Stimulated activated naive B cell treated with anti-CD40 and anti-IgM and Interleukin-4, amounts not matched to agents 10 μg/mL and 1 μg/mL and 100 μg/mL, for 72 hours (primary cell): ENCODE results near the gene WBP11.

Source experiments
- ATAC-seq, 2 donors: fragments of 150-1000 bp; cut with Tn5 transposase; replicated peaks; 2 replicates each; pipeline ENCODE4 v1.10.0; 2021; ENCODE audit warnings: moderate library complexity in 1 of 2
- DNase-seq: peaks from one replicate; pipeline ENCODE4 v3.0.0; 2021
- H3K27ac Mint-ChIP-seq: one replicate; pipeline ENCODE4 v1.8.0; 2022; ENCODE audit warnings: mild to moderate bottlenecking, mixed read lengths
- H3K27me3 Mint-ChIP-seq, 2 donors: one replicate each; pipeline ENCODE4 v1.8.0; 2022; ENCODE audit warnings: mixed read lengths in 2 of 2
- H3K36me3 Mint-ChIP-seq, 2 donors: one replicate each; pipeline ENCODE4 v1.8.0; 2022; ENCODE audit warnings: mixed read lengths in 2 of 2, mild to moderate bottlenecking in 1 of 2
- H3K4me1 Mint-ChIP-seq, 2 donors: one replicate each; pipeline ENCODE4 v1.8.0; 2022; ENCODE audit warnings: mixed read lengths in 2 of 2, mild to moderate bottlenecking in 1 of 2
- H3K4me3 Mint-ChIP-seq, 2 donors: one replicate each; pipeline ENCODE4 v1.8.0; 2022; ENCODE audit warnings: mild to moderate bottlenecking in 2 of 2, mixed read lengths in 2 of 2, moderate library complexity in 1 of 2
- H3K9me3 Mint-ChIP-seq, 2 donors: one replicate each; pipeline ENCODE4 v1.8.0; 2022; ENCODE audit warnings: mixed read lengths in 2 of 2, mild to moderate bottlenecking in 1 of 2

WBP11 gene

GRCh38 chr12:14836336-14837210, 33.3 kb upstream of the WBP11 start:
- H3K4me1 Mint-ChIP-seq = peaks cover 4 to 5% of the 10 kb centered on the region in 2 donors
- no peak overlapping the region for H3K4me3 Mint-ChIP-seq
- DNase-seq (no peak), ATAC-seq (no peak)
- no peaks in the 10 kb centered on the region for H3K9me3 Mint-ChIP-seq
- H3K27me3 Mint-ChIP-seq = peaks cover 5 to 14% of the 10 kb centered on the region in 2 donors
- peaks cover 0 to 4% of the 10 kb centered on the region in 2 donors for H3K36me3 Mint-ChIP-seq
- no peak overlapping the region for H3K27ac Mint-ChIP-seq

DNA sequence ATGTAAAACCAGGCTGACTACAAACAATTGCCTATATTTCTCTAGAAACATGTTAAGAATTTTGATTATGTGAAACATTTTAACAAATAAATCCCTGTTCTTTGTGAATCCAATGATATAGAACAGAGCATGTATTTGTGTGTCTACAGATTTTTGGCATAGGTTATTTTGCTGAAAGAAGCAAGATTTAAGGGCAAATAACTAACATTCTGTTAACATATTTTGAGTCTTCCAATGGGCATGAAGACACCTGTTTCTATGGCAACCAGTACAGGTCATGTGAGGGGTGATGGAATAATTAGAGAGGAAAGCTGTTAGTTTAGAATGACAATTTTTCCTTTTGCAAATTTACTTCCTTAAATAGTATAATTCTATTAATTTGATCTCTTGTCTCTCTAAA, 31.2 kb upstream of the WBP11 start:
- Mint-ChIP-seq H3K27ac (no peak overlapping the region), H3K4me1 (peaks cover 0 to 4% of the 10 kb centered on the region in 2 donors), H3K9me3 (no peaks in the 10 kb centered on the region), H3K4me3 (no peak overlapping the region), H3K36me3 (peaks cover 0 to 5% of the 10 kb centered on the region in 2 donors), H3K27me3 (peaks cover 5 to 14% of the 10 kb centered on the region in 2 donors)
- DNase-seq = no peak
- ATAC-seq = no peak

- Mint-ChIP-seq H3K36me3 (peaks cover 0 to 5% of the 10 kb centered on the region in 2 donors), H3K4me1 (peaks cover 0 to 4% of the 10 kb centered on the region in 2 donors), H3K27ac (no peak overlapping the region), H3K9me3 (no peaks in the 10 kb centered on the region), H3K27me3 (peaks cover 5 to 14% of the 10 kb centered on the region in 2 donors), H3K4me3 (no peak overlapping the region)
- no peak for DNase-seq
- ATAC-seq = no peak
These were observed 30.7 kb upstream of the WBP11 start for GRCh38 chr12:14833952-14834351.

- DNase-seq (no peak), ATAC-seq (no peak)
- H3K9me3 Mint-ChIP-seq = no peaks in the 10 kb centered on the region
- no peak overlapping the region for H3K4me3 Mint-ChIP-seq
- peaks cover 0 to 5% of the 10 kb centered on the region in 2 donors for H3K36me3 Mint-ChIP-seq
- H3K4me1 Mint-ChIP-seq = peaks cover 0 to 4% of the 10 kb centered on the region in 2 donors
- no peak overlapping the region for H3K27ac Mint-ChIP-seq
- H3K27me3 Mint-ChIP-seq = peaks cover 5 to 11% of the 10 kb centered on the region in 2 donors
These were observed 30.1 kb upstream of the WBP11 start for GRCh38 chr12:14833336-14833735.

DNA sequence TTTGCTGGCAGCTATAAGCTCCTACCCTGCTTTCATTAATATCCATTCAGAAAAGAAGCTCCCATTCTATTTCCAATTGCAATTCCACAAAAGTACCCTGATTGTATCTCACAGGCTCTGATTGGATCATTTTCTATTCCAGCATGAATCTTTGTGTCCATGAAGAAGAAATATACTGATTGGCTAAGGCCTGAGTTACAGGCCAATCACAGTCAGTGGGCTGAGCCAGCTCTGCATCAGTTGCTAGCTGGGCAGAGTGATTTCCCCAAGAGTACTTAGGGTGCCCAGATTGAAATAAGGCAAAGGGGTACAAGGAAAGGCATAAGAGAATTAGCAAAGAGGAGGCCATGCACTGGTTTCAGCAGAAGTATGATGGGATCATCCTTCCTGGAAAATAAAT, 25.6 kb upstream of the WBP11 start:
- Mint-ChIP-seq H3K9me3 (no peaks in the 10 kb centered on the region), H3K4me3 (no peak overlapping the region), H3K27ac (no peak overlapping the region), H3K4me1 (no peaks in the 10 kb centered on the region), H3K36me3 (peaks cover 0 to 5% of the 10 kb centered on the region in 2 donors), H3K27me3 (peaks cover 3 to 7% of the 10 kb centered on the region in 2 donors)
- ATAC-seq = peak; percentile 66 to 68
- no peak for DNase-seq

DNA sequence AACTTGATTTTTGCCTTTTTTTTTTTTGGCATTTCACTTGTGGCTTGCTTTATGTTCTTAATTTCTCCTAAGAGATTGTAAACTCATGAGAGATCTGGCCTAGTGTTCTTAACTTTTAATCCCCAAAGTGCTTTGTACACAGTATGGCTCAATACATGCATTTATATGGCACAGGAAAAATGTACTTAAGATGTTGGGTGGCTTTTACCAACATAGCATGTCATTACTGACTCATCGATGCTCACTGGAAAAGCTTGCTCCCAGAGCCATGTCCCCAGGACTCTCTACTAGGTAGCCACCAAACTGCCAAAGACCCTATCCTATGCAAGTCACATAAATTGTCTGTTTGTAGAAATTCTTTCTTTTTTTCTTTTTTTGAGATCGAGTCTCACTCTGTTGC, 23.8 kb upstream of the WBP11 start:
- DNase-seq = no peak
- H3K27me3 Mint-ChIP-seq = peaks cover 0 to 3% of the 10 kb centered on the region in 2 donors
- H3K9me3 Mint-ChIP-seq = no peaks in the 10 kb centered on the region
- H3K4me1 Mint-ChIP-seq = no peaks in the 10 kb centered on the region
- H3K27ac Mint-ChIP-seq = no peak overlapping the region
- peaks cover under 1 to 5% of the 10 kb centered on the region in 2 donors for H3K36me3 Mint-ChIP-seq
- no peak overlapping the region for H3K4me3 Mint-ChIP-seq
- ATAC-seq = no peak

GRCh38 chr12:14826491-14826890, 23.2 kb upstream of the WBP11 start:
- ATAC-seq (no peak), DNase-seq (no peak)
- Mint-ChIP-seq H3K9me3 (no peaks in the 10 kb centered on the region), H3K27ac (no peak overlapping the region), H3K4me3 (no peak overlapping the region), H3K27me3 (no peaks in the 10 kb centered on the region), H3K36me3 (peaks cover 1% of the 10 kb centered on the region in 2 donors), H3K4me1 (no peaks in the 10 kb centered on the region)

GRCh38 chr12:14825256-14825655, 22.0 kb upstream of the WBP11 start:
- peaks cover 1 to 3% of the 10 kb centered on the region in 2 donors for H3K36me3 Mint-ChIP-seq
- no peaks in the 10 kb centered on the region for H3K27me3 Mint-ChIP-seq
- no peaks in the 10 kb centered on the region for H3K4me1 Mint-ChIP-seq
- H3K9me3 Mint-ChIP-seq = no peaks in the 10 kb centered on the region
- ATAC-seq (no peak), DNase-seq (no peak)
- no peak overlapping the region for H3K27ac Mint-ChIP-seq
- H3K4me3 Mint-ChIP-seq = no peak overlapping the region

DNA sequence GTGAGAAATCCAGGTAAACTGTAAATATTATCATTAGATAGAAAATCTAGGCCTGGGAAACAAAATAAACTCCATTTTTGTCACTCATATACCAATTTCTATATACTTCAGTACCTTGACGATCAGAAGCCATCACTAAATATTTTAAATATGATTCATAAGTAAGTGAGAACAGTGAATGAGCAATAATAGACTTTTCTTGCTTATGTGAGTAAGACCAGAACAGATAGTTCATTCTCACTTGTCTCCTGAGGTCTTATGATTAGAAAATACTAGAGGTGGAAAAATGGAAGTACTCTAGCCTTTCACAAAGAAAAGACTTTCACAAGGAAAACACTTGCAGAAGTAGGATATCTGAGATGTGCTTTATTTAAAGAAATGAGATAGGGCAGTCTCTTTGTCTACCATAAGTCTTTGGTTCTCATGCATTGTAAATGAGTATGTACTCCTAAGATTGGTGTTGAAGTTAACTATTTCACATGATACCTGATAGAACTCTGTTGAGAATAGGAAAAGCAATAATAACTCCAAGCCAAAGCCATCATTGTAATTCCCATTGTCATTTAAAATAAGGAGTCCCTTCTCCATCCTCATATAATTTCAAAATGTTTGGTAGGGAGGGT, 20.8 kb upstream of the WBP11 start:
- Mint-ChIP-seq H3K36me3 (peaks cover 1 to 3% of the 10 kb centered on the region in 2 donors), H3K27ac (no peak overlapping the region), H3K4me1 (no peaks in the 10 kb centered on the region), H3K27me3 (no peaks in the 10 kb centered on the region), H3K4me3 (no peak overlapping the region), H3K9me3 (no peaks in the 10 kb centered on the region)
- no peak for ATAC-seq
- DNase-seq = no peak

GRCh38 chr12:14814014-14814413, 10.7 kb upstream of the WBP11 start, which contains the start of gene SMCO3:
TSS of gene SMCO3 (minus strand) at chr12:14814182. CDS start at chr12:14806680, 7,502 bp downstream.
- DNase-seq (no peak), ATAC-seq (no peak)
- peaks cover 0 to 9% of the 10 kb centered on the region in 2 donors for H3K27me3 Mint-ChIP-seq
- H3K36me3 Mint-ChIP-seq = peaks cover 1 to 8% of the 10 kb centered on the region in 2 donors
- H3K4me1 Mint-ChIP-seq = peaks cover 7 to 8% of the 10 kb centered on the region in 2 donors
- peak within 1 kb of the TSS; percentile 59 for H3K27ac Mint-ChIP-seq
- peaks cover 2 to 3% of the 10 kb centered on the region in 2 donors for H3K9me3 Mint-ChIP-seq
- no peak within 1 kb of the TSS for H3K4me3 Mint-ChIP-seq

DNA sequence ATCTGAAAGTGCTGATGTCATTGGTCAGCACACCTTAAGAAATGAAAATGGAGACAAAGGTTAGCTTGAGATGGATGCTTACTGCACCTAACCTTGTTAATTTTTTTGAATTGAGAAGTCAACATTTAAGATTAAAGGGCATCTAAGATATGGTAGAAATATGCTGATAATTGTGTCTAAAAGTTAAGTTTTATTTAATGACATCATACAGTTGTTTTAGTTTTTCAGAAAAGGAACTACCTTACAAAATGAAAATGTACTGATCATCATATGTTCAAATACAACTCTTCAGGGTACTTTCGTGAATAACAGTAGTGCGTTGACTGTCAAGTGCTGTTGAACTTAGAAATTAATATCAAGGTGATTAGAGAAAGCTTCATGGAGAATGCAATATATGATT, 8.2 kb upstream of the WBP11 start:
- DNase-seq = no peak
- no peak overlapping the region for H3K27ac Mint-ChIP-seq
- no peak for ATAC-seq
- no peak overlapping the region for H3K4me3 Mint-ChIP-seq
- no peaks in the 10 kb centered on the region for H3K36me3 Mint-ChIP-seq
- H3K9me3 Mint-ChIP-seq = no peaks in the 10 kb centered on the region
- H3K27me3 Mint-ChIP-seq = no peaks in the 10 kb centered on the region
- H3K4me1 Mint-ChIP-seq = peaks cover 7 to 8% of the 10 kb centered on the region in 2 donors

DNA sequence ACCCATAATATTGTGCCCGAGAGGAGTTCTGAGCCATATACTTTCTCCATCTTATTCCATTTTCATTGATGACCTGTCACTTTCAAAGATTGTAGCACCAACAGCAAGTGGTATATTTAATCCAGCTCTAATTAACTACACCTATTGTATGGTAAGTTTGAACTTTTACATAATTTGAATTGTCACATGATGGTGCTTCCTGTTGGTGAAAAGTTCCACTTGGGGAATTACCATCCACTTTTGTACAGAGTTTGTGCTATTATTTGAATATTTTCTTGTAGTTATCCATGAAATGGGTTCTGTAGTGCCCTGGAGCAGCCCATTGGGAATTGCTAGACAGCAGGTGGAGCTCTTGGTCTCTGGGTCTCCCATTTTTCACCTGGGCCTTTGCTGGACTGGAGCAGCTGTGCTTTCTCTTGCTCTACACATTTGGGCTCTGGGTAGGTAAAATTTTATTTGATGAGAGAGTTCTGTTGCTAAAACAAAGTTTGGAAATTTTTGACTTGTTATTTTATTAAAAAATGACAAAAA, 7.7 kb upstream of the WBP11 start:
- Mint-ChIP-seq H3K4me3 (no peak overlapping the region), H3K4me1 (peaks cover 7 to 8% of the 10 kb centered on the region in 2 donors), H3K9me3 (no peaks in the 10 kb centered on the region), H3K36me3 (no peaks in the 10 kb centered on the region), H3K27me3 (no peaks in the 10 kb centered on the region), H3K27ac (peak overlapping the region; percentile 20)
- DNase-seq = no peak
- ATAC-seq = peak; percentile 27 to 43

DNA sequence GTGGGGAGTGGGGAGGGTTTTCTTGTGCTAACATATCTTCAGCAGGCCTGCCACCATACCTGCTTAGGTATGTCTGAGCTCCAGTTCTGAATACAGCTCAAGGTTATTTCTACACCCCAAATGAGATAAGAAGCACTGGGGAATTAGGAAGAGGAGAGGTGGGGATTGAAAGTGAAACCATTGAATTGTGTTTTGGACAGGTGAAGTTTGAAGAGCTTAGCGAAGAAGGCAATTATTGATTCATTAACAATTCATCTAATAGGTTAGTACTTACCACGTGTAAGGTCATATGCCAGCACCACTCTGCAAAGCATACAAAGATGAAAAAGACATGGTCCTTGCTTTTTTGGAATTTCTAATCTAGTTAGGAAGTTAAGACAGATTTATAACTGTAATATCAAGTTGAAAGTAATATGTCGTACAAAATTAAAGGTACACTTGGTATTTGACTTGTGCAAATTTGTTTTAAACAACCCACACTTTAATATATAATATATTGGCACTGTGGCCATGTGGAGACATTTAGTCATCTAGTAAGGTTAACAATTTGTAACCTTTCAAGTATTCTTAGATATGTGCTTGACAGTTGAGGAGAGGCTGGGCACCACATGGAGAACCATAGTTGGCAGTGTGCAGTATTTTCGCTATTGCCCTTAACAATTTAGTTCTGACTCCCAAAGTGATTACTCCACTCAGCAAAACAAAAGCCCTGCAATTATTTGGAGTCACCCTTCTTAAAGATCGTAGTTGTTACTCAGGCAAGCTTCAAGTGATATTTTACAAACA, 7.1 kb upstream of the WBP11 start:
- no peaks in the 10 kb centered on the region for H3K27me3 Mint-ChIP-seq
- peaks cover 7 to 8% of the 10 kb centered on the region in 2 donors for H3K4me1 Mint-ChIP-seq
- no peaks in the 10 kb centered on the region for H3K9me3 Mint-ChIP-seq
- peak overlapping the region; percentile 20 for H3K27ac Mint-ChIP-seq
- DNase-seq = no peak
- no peaks in the 10 kb centered on the region for H3K36me3 Mint-ChIP-seq
- ATAC-seq = no peak
- no peak overlapping the region for H3K4me3 Mint-ChIP-seq

DNA sequence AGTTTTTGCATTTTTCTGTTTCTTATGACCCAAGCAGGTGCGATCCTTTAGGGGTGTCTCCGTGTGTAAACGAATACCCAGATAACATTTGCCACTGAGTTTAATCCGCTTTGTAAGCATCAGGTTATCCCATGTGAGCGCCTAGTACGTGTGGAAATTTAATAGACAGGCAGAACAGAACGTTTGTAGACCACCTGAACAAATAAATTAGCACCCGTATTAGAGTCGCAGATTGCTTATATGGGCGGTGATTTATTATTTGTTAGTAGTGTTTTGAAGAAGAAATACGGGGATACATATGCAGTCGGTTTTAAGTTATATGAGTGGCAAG, 517 bp upstream of the WBP11 start:
- ATAC-seq = peak; percentile 8
- H3K9me3 Mint-ChIP-seq = no peaks in the 10 kb centered on the region
- no peak for DNase-seq
- peaks cover 6 to 7% of the 10 kb centered on the region in 2 donors for H3K4me1 Mint-ChIP-seq
- H3K27ac Mint-ChIP-seq = no peak overlapping the region
- H3K4me3 Mint-ChIP-seq = no peak overlapping the region
- H3K27me3 Mint-ChIP-seq = no peaks in the 10 kb centered on the region
- peaks cover 7 to 12% of the 10 kb centered on the region in 2 donors for H3K36me3 Mint-ChIP-seq
